Activated T-helper 1 cell treated with Interleukin-2 at 50 U/mL for 16 hours (primary cell): ENCODE data around the gene JAKMIP2.

Source experiments
- DNase-seq: peaks from one replicate; pipeline ENCODE4 v3.0.0-alpha.2; 2020; ENCODE audit warnings: low read depth

The JAKMIP2 gene

GRCh38 chr5:147788023-147788422 is 5.5 kb upstream of the JAKMIP2 start:
- DNase-seq: no peak

GRCh38 chr5:147786142-147786541 is 3.6 kb upstream of the JAKMIP2 start:
- DNase-seq: no peak

GRCh38 chr5:147784146-147784987 is 1.8 kb upstream of the JAKMIP2 start:
- DNase-seq: no peak

GRCh38 chr5:147780924-147781573 is 1.5 kb downstream of the JAKMIP2 start:
- DNase-seq: no peak

- DNase-seq: no peak
These were observed 2.8 kb downstream of the JAKMIP2 start for GRCh38 chr5:147779694-147780093.

- no peak for DNase-seq
These were observed 5.5 kb downstream of the JAKMIP2 start for GRCh38 chr5:147776989-147777388.

GRCh38 chr5:147773587-147773986 is 8.9 kb downstream of the JAKMIP2 start:
- DNase-seq: no peak

- DNase-seq: no peak
These were observed 9.4 kb downstream of the JAKMIP2 start for GRCh38 chr5:147773139-147773538.

GRCh38 chr5:147767048-147767447 is 15.5 kb downstream of the JAKMIP2 start:
- DNase-seq: no peak

- DNase-seq: no peak
These were observed 18.6 kb downstream of the JAKMIP2 start for GRCh38 chr5:147763791-147764525.

- no peak for DNase-seq
These were observed 22.2 kb downstream of the JAKMIP2 start for GRCh38 chr5:147760086-147760875.

- DNase-seq: no peak
These were observed 23.1 kb downstream of the JAKMIP2 start for GRCh38 chr5:147759441-147759840.

GRCh38 chr5:147756566-147756965 is 26.0 kb downstream of the JAKMIP2 start:
- no peak for DNase-seq

- DNase-seq: no peak
These were observed 28.0 kb downstream of the JAKMIP2 start for GRCh38 chr5:147754372-147755122.

- DNase-seq: no peak
These were observed 28.8 kb downstream of the JAKMIP2 start for GRCh38 chr5:147753765-147754164.

- DNase-seq: no peak
These were observed 29.8 kb downstream of the JAKMIP2 start for GRCh38 chr5:147752666-147753290.

GRCh38 chr5:147752033-147752432 is 30.5 kb downstream of the JAKMIP2 start:
- DNase-seq: no peak

GRCh38 chr5:147751156-147751830 is 31.2 kb downstream of the JAKMIP2 start:
- DNase-seq: no peak

GRCh38 chr5:147750065-147750464 is 32.5 kb downstream of the JAKMIP2 start:
- no peak for DNase-seq

- DNase-seq: no peak
These were observed 33.9 kb downstream of the JAKMIP2 start for GRCh38 chr5:147748590-147748989.
